Measurements from ENCODE around the gene C10orf105. TPM values are rescaled to one million over a fixed set of nuclear protein-coding genes. Genes with fewer than 3 reads are reported as not detected.

C10orf105 gene
- total RNA-seq, 1 donor from 2014 or later: 0.33 TPM

DNA sequence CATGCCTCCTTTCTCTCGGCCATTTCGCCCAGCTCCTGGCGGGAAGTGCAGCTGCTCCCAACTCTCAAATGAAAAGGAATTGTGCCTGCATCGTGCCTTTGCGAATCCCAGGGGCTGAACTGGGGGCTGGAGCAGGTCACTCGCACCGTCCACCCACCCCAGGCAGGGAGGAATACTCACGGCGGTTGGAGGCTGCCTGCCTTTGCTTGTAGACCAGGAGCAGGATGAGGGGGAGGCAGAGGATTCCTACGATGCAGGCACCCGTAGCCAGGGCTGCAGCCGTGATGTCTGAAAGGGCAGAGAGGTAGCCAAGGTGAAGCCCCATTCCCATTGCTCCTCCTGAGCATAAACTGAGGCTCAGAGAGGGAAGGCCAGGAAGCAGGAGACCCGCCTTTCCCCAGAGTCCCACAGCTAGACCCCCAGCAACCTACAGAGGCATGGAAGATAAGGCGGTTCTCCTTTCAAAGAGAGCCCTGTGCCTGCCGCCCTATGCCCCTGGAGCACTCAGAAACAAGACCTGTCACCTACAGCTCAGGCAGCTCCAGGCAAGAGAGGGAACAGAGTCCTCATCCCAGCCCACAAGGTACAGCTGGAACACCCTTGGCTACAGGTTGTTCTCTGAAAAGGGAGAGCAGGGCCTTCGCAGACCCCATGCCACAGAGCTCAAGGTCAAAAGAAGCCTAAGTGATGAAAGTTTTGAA, 35.8 kb upstream of the C10orf105 start:
- Mint-ChIP-seq H3K27ac (peak overlapping the region; percentile 53), H3K36me3 (ENCODE audit: low read depth) (peaks cover 66% of the 10 kb centered on the region), H3K9me3 (no peaks in the 10 kb centered on the region), H3K27me3 (no peaks in the 10 kb centered on the region), H3K4me3 (no peak overlapping the region), H3K4me1 (peaks cover 73% of the 10 kb centered on the region)
- DNase-seq: no peak
- intact Hi-C loops (cut with micrococcal nuclease): no loop called here

DNA sequence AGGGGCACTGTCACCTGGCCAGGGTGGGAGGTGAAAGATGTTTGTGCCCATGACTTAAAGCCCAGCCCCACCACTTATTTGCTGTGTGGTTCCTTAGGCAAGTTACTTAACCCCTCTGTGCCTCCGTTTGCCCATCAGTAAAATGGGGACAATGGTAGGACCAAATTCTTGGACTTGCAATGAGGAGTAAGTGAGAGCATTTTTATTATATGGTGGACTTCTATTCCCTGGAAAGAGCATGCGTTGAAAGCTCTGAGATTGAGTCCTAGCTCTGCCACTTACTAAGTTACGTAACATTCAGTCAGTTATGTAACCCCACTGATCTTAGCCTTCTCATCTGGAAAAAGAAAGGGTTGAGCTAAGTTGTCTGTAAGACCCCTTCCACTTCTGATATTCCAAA, 35.0 kb upstream of the C10orf105 start:
- no peaks in the 10 kb centered on the region for H3K9me3 Mint-ChIP-seq
- H3K36me3 Mint-ChIP-seq (ENCODE audit: low read depth): peaks cover 71% of the 10 kb centered on the region
- no peak overlapping the region for H3K4me3 Mint-ChIP-seq
- DNase-seq: no peak
- peaks cover 79% of the 10 kb centered on the region for H3K4me1 Mint-ChIP-seq
- H3K27me3 Mint-ChIP-seq: no peaks in the 10 kb centered on the region
- peak overlapping the region; percentile 51 for H3K27ac Mint-ChIP-seq
- intact Hi-C loops (cut with micrococcal nuclease): no loop called here

GRCh38 chr10:71753960-71754505, 34.5 kb upstream of the C10orf105 start:
- H3K4me1 Mint-ChIP-seq: peaks cover 80% of the 10 kb centered on the region
- no peak for DNase-seq
- intact Hi-C loops (cut with micrococcal nuclease): no loop called here
- H3K27me3 Mint-ChIP-seq: no peaks in the 10 kb centered on the region
- H3K27ac Mint-ChIP-seq: peak overlapping the region; percentile 89
- peaks cover 66% of the 10 kb centered on the region for H3K36me3 Mint-ChIP-seq (ENCODE audit: low read depth)
- no peaks in the 10 kb centered on the region for H3K9me3 Mint-ChIP-seq
- peak overlapping the region; percentile 10 for H3K4me3 Mint-ChIP-seq

DNA sequence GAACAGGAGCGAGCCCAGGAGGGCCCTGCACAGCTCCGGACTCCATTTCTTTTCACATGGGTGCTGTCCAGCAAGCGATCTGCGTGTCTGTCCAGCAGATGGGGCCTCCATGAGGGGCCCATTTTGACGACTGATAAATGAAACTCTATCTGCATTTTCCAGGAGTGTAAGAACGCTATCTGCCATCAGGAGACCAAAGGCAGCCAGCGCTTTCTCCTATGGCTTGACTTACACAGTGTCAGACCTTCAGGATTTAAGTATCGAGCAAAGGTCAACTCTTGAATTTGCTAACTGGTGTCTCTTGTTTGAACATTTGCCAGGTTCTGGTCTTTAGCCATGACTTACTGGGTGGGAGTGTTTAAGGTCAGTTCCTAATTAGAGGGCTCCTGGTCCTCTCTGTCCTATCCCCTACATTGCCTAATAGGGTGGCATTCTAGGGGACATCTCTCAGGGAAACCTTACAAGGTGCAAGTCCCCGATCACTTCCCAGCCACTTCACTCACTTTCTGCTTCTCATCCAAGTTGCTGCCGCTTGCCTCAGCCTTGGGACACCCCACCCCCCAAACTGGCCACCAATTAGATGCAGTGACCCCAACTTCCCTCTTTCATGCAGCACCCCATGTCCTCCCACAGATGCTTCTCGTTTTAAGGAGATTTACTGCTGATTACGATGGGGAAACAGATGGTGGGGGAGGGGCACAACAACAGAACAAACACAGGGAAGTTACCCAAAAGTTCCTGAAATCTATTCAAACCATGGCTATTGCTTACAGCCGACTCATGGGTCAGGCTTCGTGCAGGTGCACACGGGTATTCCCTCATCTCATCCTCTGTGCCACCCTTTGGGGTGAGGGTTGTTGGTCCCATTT, 33.7 kb upstream of the C10orf105 start:
- no peaks in the 10 kb centered on the region for H3K9me3 Mint-ChIP-seq
- intact Hi-C loops (cut with micrococcal nuclease): no loop called here

DNA sequence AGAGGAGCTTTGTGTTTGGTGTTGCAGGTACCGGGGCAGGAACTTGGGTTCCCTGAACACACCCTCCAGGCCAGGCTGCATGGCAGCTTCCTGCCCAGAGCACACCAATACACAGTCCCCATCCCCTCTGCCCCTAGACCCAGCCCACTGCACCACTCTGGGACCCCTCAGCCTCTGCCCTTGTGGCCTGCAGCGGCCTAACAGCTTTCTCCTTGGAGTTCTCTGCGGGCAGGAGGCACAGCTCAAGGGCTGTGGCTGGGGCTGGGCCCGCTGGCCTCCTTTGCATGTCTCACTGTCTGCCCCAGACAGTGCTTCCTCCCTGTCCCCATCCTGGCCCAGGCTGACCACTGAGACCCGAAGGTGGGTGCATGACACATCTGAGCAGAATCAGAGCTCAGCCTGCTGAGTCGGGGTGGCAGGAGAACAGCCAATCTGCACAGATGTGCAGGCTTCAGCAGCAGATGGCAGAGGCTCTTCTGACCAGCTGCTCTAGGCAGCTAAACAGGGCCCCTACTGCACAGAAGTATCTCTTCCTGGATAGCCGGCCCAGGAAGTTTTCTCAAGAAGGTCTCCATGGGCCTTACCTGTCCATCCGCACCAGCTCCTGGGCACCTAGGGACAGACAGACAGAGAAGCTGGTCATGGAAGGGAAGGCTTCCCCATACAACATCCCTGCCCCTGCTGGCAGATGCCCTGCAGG, 33.0 kb upstream of the C10orf105 start:
- Mint-ChIP-seq H3K9me3 (no peaks in the 10 kb centered on the region), H3K4me1 (peaks cover 84% of the 10 kb centered on the region), H3K27me3 (no peaks in the 10 kb centered on the region), H3K36me3 (ENCODE audit: low read depth) (peaks cover 70% of the 10 kb centered on the region), H3K4me3 (peak overlapping the region; percentile 33), H3K27ac (peak overlapping the region; percentile 89)
- no peak for DNase-seq
- intact Hi-C loops (cut with micrococcal nuclease): no loop called here

More for the DNA sequence above, 33.7 kb upstream of the C10orf105 start:
- H3K4me3 Mint-ChIP-seq: peak overlapping the region; percentile 33
- no peak for DNase-seq
- no peaks in the 10 kb centered on the region for H3K27me3 Mint-ChIP-seq
- peaks cover 67% of the 10 kb centered on the region for H3K36me3 Mint-ChIP-seq (ENCODE audit: low read depth)
- H3K4me1 Mint-ChIP-seq: peaks cover 84% of the 10 kb centered on the region
- peak overlapping the region; percentile 89 for H3K27ac Mint-ChIP-seq

DNA sequence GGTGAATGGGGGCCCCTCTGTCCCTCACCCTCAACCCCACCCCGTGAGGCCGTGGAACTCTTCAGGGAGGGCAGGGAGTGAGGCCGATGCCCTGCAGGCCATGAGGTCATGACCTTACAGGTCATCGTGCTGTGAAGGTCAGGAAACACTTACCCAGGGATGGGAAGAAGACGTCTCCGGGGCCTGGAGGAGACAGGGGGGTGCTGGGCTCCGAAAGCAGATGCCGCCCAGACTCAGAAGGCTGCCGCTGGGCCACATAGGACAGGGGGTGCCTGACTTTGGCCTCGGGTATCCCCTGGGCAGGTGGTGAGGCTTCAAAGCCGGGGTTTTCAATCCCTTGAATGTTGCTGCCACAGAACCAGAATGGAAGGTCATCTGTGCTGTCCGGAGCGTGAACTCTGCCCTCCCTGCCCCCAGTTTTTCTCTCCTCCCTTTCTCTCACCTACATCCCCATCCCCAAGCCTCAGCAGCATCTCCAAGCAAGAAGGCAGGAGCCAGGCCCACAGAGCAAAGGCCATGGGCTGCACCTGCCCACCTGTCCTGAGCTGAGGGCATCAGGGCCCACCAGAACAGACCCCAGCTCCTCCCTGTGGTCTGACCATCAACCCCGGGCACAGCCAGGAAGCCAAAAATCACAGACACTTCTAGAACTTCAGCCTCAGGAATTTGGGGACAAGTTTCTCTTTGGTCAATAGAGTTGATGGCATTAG, 32.1 kb upstream of the C10orf105 start:
- intact Hi-C loops (cut with micrococcal nuclease): no loop called here
- peak overlapping the region; percentile 89 for H3K27ac Mint-ChIP-seq
- H3K9me3 Mint-ChIP-seq: no peaks in the 10 kb centered on the region
- peaks cover 74% of the 10 kb centered on the region for H3K36me3 Mint-ChIP-seq (ENCODE audit: low read depth)
- H3K4me3 Mint-ChIP-seq: peak overlapping the region; percentile 33
- H3K27me3 Mint-ChIP-seq: no peaks in the 10 kb centered on the region
- H3K4me1 Mint-ChIP-seq: peaks cover 84% of the 10 kb centered on the region
- DNase-seq: no peak

DNA sequence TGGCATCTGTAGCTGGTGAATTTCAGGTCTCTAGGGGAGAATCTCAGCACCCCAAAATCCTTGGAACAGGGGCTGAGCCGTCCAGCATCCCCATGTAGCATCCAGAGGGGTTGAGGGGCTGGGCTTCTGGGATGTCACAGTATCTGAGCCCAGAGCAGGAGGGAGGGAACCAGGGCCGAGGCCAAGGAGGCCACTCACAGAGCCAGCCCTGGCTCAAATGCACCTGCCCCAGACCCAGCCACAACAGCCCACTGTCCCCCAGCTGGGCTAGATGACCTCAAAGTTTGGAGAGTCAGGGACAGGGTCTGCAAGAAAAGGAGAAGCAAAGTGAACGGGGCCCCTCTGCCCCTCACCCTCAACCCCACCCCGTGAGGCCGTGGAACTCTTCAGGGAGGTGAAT, 31.4 kb upstream of the C10orf105 start:
- H3K36me3 Mint-ChIP-seq (ENCODE audit: low read depth): peaks cover 68% of the 10 kb centered on the region
- no peaks in the 10 kb centered on the region for H3K9me3 Mint-ChIP-seq
- peak overlapping the region; percentile 99 for H3K27ac Mint-ChIP-seq
- DNase-seq: no peak
- H3K27me3 Mint-ChIP-seq: no peaks in the 10 kb centered on the region
- H3K4me1 Mint-ChIP-seq: peaks cover 84% of the 10 kb centered on the region
- H3K4me3 Mint-ChIP-seq: no peak overlapping the region
- intact Hi-C loops (cut with micrococcal nuclease): no loop called here

DNA sequence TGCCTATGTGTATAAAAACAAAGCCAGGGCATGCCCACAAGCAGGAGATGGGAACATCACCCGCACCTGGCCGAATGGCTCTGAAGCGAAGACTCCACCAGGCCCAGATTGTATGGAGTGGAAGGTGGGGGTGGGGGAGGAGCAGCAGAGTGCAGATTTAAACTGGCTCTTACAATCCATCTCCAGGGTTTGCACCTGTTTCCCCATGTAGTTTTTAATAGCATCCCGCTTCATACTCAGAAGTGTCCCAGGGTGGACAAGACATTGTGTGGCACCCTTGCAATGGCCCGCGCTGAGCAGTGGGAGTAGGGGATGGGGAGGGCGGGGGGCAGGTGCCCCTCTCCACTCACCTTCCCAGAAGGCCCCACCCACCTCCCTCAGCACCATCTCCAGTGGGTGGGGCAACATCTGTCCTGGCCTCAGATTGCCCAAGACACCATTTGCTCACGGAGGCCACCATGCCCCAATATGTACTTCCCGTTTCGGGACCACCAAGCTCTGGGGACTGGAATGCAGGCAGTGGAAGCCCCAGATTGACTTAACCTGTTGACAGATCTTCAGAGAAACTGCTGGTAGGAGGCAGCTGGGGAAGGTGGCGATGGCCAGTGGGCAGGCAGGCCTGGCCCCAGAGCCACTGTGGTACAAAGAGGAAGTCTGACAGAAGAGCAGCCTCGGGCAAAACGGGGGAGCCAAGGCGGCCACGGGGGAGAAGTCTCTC, 30.7 kb upstream of the C10orf105 start:
- intact Hi-C loops (cut with micrococcal nuclease): no loop called here
- Mint-ChIP-seq H3K4me1 (peaks cover 91% of the 10 kb centered on the region), H3K27me3 (no peaks in the 10 kb centered on the region), H3K27ac (peak overlapping the region; percentile 99), H3K9me3 (no peaks in the 10 kb centered on the region), H3K36me3 (ENCODE audit: low read depth) (peaks cover 69% of the 10 kb centered on the region), H3K4me3 (peak overlapping the region; percentile 60)
- no peak for DNase-seq

GRCh38 chr10:71749396-71749795, 29.8 kb upstream of the C10orf105 start:
- H3K27ac Mint-ChIP-seq: peak overlapping the region; percentile 99
- H3K27me3 Mint-ChIP-seq: no peaks in the 10 kb centered on the region
- intact Hi-C loops (cut with micrococcal nuclease): loop anchor here (2.0 to 10.0 kb wide), 2 partner anchors 23 to 335 kb away; partner anchors contain the start of genes SPOCK2 and VSIR
- no peaks in the 10 kb centered on the region for H3K9me3 Mint-ChIP-seq
- peak overlapping the region; percentile 78 for H3K4me3 Mint-ChIP-seq
- H3K4me1 Mint-ChIP-seq: peaks cover 94% of the 10 kb centered on the region
- H3K36me3 Mint-ChIP-seq (ENCODE audit: low read depth): peaks cover 66% of the 10 kb centered on the region
- no peak for DNase-seq

- DNase-seq: peak; percentile 95
- Mint-ChIP-seq H3K4me1 (peaks cover 91% of the 10 kb centered on the region), H3K27ac (peak overlapping the region; percentile 99), H3K27me3 (no peaks in the 10 kb centered on the region), H3K9me3 (no peaks in the 10 kb centered on the region), H3K36me3 (ENCODE audit: low read depth) (peaks cover 60% of the 10 kb centered on the region), H3K4me3 (peak overlapping the region; percentile 78)
- intact Hi-C loops (cut with micrococcal nuclease): loop anchor here (1.0 to 10.0 kb wide), 4 partner anchors 8 to 336 kb away; partner anchors contain the start of genes SPOCK2 and VSIR
Observed at GRCh38 chr10:71748671-71749191, 29.2 kb upstream of the C10orf105 start.

DNA sequence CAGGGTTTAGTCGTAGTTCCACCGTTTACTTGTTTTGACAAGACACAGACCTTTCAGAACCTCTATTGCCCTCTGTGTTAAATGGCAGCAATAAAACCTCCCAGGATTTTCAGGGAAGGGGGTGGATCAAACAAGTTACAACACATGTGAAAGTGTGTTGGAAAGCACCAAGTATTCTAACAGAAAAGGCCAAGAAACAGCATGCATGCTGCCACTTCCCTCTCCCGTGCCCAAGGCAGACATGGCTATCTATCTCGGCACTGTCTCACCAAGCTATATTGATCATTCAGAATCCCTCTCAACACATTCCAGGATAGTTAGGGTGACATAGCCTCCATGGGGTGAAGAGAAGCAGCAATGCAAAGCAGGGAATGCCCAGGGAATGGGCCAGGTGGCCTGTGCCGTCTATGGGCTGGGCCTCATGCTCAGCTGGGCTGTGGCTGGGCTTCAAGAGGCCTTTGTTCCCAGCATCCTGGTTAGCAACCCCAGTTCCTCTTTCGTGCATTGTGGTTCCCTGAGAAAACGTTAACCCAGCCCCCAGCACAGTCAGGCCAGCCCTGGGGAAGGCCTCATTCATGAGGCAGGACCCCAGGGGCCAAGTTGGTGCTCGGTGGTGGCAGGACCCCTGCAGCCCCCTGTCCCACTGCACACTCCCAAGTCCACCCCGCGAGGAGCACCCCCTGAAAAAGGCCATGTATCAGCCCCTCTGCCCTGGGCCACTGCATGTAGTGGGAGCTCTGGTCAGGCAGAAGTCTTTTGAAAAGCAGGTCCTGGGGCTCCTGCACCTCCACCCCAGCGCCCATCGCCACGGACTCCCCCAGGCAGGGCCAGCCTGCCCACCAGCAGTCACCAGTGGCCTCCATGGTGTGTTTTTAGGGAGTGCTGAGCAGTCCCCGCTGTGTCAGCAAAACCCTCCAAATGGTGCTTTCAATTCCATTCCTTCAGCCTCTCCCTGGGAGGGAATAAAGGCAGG, 28.3 kb upstream of the C10orf105 start:
- Mint-ChIP-seq H3K9me3 (no peaks in the 10 kb centered on the region), H3K27me3 (no peaks in the 10 kb centered on the region)
- intact Hi-C loops (cut with micrococcal nuclease): loop anchor here (1.0 to 10.0 kb wide), 5 partner anchors 8 to 337 kb away; partner anchors contain the start of genes SPOCK2 and VSIR

More for the DNA sequence above, 28.3 kb upstream of the C10orf105 start:
- Mint-ChIP-seq H3K4me1 (peaks cover 89% of the 10 kb centered on the region), H3K36me3 (ENCODE audit: low read depth) (peaks cover 51% of the 10 kb centered on the region), H3K27ac (peak overlapping the region; percentile 99), H3K4me3 (peak overlapping the region; percentile 78)
- DNase-seq: peak; percentile 75

Measured in activated CD4-positive, alpha-beta T cell treated with anti-CD3 and anti-CD28 coated beads, Interleukin-2, amount 10 ng/mL, durations not matched to agents 24 days and 14 days (primary cell).